ENCODE measurements around the gene THAP12.

The THAP12 gene

GRCh38 chr11:76307396-76307795 is 73.5 kb downstream of the THAP12 start:
- no peak for DNase-seq

- DNase-seq: no peak
Observed at GRCh38 chr11:76303399-76303798, 77.5 kb downstream of the THAP12 start.

GRCh38 chr11:76302996-76303395 is 77.9 kb downstream of the THAP12 start:
- DNase-seq: no peak

Data from nucleus accumbens (tissue), 56 donors.